Astrocyte (in vitro differentiated cells and primary cell): ENCODE measurements around the gene MYF5.

ENCODE experiments used
- CTCF ChIP-seq: IDR thresholded peaks from 2 replicates; pipeline ENCODE4 v1.5.1; 2011; ENCODE audit warnings: low read depth, mild to moderate bottlenecking, inconsistent platforms, low read length, moderate library complexity; ENCODE audit not compliant: insufficient read depth
- EZH2 ChIP-seq: IDR thresholded peaks from 2 replicates; pipeline ENCODE4 v1.6.1; 2012; ENCODE audit warnings: mild to moderate bottlenecking, low read length, inconsistent platforms; ENCODE audit not compliant: insufficient read depth

- TF ChIP-seq CTCF: no peak
- TF ChIP-seq EZH2: no peak
These were observed 50.2 kb downstream of the MYF5 start for GRCh38 chr12:80766897-80767296.
